GM12801 (cell line): ENCODE measurements around the gene DHX29.

Source experiments
- TF ChIP-seq, protein P1 (sequence below): IDR thresholded peaks from one replicate; pipeline ENCODE4 v1.5.1; 2011; ENCODE audit warnings: control low read depth; ENCODE audit not compliant: insufficient read length; ENCODE audit errors: extremely low read depth

DHX29 gene, protein sequence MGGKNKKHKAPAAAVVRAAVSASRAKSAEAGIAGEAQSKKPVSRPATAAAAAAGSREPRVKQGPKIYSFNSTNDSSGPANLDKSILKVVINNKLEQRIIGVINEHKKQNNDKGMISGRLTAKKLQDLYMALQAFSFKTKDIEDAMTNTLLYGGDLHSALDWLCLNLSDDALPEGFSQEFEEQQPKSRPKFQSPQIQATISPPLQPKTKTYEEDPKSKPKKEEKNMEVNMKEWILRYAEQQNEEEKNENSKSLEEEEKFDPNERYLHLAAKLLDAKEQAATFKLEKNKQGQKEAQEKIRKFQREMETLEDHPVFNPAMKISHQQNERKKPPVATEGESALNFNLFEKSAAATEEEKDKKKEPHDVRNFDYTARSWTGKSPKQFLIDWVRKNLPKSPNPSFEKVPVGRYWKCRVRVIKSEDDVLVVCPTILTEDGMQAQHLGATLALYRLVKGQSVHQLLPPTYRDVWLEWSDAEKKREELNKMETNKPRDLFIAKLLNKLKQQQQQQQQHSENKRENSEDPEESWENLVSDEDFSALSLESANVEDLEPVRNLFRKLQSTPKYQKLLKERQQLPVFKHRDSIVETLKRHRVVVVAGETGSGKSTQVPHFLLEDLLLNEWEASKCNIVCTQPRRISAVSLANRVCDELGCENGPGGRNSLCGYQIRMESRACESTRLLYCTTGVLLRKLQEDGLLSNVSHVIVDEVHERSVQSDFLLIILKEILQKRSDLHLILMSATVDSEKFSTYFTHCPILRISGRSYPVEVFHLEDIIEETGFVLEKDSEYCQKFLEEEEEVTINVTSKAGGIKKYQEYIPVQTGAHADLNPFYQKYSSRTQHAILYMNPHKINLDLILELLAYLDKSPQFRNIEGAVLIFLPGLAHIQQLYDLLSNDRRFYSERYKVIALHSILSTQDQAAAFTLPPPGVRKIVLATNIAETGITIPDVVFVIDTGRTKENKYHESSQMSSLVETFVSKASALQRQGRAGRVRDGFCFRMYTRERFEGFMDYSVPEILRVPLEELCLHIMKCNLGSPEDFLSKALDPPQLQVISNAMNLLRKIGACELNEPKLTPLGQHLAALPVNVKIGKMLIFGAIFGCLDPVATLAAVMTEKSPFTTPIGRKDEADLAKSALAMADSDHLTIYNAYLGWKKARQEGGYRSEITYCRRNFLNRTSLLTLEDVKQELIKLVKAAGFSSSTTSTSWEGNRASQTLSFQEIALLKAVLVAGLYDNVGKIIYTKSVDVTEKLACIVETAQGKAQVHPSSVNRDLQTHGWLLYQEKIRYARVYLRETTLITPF (N-terminal part only)

DNA sequence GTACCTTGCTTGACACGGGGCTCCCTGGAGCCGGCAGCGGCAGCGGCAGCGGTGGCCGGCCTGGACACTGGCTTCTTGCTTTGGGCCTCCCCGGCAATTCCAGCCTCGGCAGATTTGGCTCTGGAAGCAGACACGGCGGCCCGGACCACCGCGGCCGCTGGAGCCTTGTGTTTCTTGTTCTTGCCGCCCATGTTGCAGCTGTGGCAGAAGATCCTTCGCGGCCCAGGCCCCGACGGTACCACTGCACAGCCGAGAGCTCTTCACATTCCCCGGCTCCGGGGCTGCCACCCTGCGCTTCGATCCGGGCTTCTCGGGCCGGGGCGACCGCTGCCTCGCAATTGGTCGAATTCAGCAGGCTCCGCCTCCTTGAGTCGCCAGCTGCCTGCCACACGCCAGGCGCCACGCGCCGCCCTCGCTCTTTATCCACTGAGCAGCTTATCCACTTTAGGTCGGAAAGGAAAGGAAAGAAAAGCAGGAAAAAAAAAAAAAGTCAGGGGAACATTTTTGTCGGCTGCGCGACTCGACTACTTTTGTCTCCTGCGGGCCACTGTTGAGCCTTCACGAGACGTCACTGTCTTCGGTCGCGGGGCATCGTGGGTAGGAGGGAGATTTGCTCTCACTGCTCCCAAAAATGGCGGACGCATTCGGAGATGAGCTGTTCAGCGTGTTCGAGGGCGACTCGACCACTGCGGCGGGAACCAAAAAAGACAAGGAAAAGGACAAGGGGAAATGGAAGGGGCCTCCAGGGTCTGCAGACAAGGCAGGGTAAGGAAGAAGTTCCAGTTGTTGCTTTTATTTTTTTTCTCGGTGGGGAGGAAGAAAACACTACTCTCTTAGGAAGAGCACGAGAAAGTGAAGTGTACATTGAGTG is at the start of gene DHX29, which contains the start of gene MTREX:
Gene DHX29 (minus strand): TSS at position 312 of the 871 bp plus-strand sequence. CDS start 121 bp downstream, at position 191.
Gene MTREX (plus strand): TSS at position 607 of the 871 bp plus-strand sequence. CDS start 25 bp downstream, at position 632.
- TF ChIP-seq, protein P1, sequence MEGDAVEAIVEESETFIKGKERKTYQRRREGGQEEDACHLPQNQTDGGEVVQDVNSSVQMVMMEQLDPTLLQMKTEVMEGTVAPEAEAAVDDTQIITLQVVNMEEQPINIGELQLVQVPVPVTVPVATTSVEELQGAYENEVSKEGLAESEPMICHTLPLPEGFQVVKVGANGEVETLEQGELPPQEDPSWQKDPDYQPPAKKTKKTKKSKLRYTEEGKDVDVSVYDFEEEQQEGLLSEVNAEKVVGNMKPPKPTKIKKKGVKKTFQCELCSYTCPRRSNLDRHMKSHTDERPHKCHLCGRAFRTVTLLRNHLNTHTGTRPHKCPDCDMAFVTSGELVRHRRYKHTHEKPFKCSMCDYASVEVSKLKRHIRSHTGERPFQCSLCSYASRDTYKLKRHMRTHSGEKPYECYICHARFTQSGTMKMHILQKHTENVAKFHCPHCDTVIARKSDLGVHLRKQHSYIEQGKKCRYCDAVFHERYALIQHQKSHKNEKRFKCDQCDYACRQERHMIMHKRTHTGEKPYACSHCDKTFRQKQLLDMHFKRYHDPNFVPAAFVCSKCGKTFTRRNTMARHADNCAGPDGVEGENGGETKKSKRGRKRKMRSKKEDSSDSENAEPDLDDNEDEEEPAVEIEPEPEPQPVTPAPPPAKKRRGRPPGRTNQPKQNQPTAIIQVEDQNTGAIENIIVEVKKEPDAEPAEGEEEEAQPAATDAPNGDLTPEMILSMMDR = no peak

DNA sequence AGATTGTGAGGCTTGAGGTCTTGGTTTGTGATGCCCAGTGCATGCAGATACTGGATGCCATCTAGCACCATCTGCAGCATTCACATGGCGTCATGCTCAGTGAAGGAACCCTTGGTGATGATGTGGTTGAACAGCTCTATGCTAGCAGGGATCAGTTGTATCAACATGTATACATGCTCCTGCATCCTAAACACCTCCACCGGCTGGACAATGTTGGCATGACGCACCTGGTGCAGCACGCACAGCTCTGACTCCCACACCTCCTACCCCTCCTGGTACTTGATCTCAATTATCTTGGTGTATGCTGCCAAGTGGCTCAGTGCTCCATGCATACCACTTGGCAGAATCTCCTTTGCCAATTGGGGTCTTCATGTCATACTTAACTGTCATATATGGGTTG is 49.4 kb upstream of the DHX29 start:
- TF ChIP-seq, protein P1 = no peak

DNA sequence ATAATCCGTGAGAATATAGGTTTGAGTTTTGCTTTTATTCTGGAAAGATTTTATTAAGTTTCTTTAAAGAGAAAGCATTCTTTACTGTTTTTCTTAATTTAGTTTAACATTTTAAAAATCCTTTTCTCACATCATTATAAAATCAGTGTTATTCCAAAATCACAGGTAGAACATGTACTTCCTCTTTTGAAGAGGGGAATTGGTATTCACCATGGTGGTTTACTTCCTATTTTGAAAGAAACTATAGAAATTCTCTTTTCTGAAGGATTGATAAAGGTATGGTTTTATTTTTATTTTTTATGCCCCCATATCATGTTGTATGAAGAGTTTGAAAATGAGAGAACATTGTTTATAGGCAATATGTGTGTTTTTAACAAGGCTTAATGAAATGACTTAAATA is 43.3 kb upstream of the DHX29 start:
- TF ChIP-seq, protein P1 = no peak

DNA sequence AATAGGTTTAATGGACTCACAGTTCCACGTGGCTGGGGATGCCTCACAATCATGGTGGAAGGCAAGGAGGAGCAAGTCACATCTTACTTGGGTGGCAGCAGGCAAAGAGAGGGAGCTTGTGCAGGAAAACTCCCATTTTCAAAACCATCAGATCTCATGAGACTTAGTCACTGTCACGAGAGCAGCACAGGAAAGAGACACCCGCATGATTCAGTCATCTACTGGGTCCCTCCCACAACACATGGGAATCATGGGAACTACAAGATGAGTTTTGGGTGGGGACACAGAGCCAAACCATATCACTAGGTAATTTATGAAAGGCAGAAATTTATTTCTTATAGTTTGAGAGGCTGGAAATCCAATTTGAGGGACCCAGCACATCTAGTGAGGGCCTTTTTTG is 40.3 kb upstream of the DHX29 start:
- TF ChIP-seq, protein P1 = no peak

DNA sequence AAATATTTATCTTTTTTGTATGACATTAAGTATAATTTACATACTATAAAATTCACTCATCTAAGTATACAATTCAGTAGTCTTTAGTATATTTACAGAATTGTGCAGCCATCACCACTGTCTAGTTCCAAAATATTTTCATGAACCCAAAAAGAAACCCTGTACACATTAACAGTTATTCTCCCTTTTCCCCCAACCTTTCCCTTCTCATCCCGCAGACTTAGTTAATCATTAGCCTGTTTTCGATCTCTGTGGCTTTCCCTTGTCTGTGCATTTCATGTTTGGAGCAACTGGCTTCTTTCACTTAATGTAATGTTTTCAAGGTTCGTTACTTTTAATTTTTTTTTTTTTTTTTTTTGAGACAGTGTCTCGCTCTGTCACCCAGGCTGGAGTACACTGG is 37.8 kb upstream of the DHX29 start:
- TF ChIP-seq, protein P1 = no peak

DNA sequence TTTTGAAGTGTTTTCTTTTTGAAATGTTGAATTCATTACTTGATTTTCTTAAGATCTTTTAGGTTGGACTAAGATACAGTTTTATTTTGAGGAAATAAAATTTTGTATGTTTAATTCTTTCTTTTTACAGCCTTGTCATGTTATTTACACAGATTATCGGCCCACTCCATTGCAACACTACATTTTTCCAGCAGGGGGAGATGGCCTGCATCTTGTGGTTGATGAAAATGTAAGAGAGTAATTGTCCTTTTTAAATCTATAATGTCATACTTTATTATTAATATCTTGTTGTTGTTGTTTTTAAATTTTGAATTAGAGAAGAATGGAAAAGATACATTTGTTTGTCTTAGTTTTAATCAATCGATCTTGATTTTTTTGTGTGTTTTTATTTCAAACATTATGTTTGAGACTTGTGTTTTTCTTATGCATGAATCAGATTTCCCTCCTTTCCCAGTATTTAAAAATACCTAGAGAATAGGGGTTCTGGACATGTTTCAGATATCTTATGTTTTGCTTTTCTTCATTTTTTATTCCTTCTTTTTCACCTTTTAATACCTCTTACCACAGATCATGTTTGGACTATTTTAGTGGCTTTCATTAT is 37.0 kb upstream of the DHX29 start:
- TF ChIP-seq, protein P1 = no peak
